Measurements from ENCODE around the gene ALOX5AP. TPM values are rescaled to one million over a fixed set of nuclear protein-coding genes. Genes with fewer than 3 reads are reported as not detected.

ALOX5AP gene
- total and polyA plus RNA-seq, 10 of the 15 experiments (the other 5 are each of a cell fraction or from before 2014, with no cell fraction given), result 45.9 to 426 (median 109) TPM

- RAD21 ChIA-PET (ENCODE audit: unreplicated experiment), result interaction anchor here (2.7 kb wide), 1 partner anchor 91 kb away, joined by 5 read pairs; no protein-coding TSS in a partner anchor
- in situ Hi-C loops (cut with MboI), result no loop called here
- SMC1A ChIA-PET (ENCODE audit: uncharacterized antibody, unreplicated experiment), result interaction anchor here (1.1 to 1.3 kb wide), 2 partner anchors 9 to 20 kb away, joined by 3 read pairs; no protein-coding TSS in a partner anchor
- no TSS peak for BruUV-seq (replicated peaks)
- H3K4me3 ChIP-seq, result no peak overlapping the region
- H2AFZ ChIP-seq (ENCODE audit: control insufficient read depth, low read depth, low read length), result no peak overlapping the region
- intact Hi-C loops (cut with micrococcal nuclease; ENCODE audit: unreplicated experiment), result no loop called here
- CTCF ChIA-PET, result no interaction called here
- no peak overlapping the region for H3K27ac ChIP-seq (ENCODE audit: control insufficient read depth, insufficient read depth)
- no peaks in the 10 kb centered on the region for H4K20me1 ChIP-seq (ENCODE audit: control insufficient read depth, insufficient read depth)
- peaks cover 0 to 2% of the 10 kb centered on the region in 2 experiments; a peak in 1 of 4 replicates for H3K27me3 ChIP-seq (replicated peaks in 1 of 2; ENCODE audit: control insufficient read depth in 2 of 2, insufficient read depth in 2 of 2, low read length in 1 of 2)
- no peaks in the 10 kb centered on the region for H3K79me2 ChIP-seq (ENCODE audit: control insufficient read depth, insufficient read depth, low read length)
- H3K4me1 ChIP-seq (ENCODE audit: control insufficient read depth, insufficient read depth, low read length), result peaks cover 9% of the 10 kb centered on the region
- no peaks in the 10 kb centered on the region for H3K36me3 ChIP-seq (ENCODE audit: control insufficient read depth in 2 of 2, insufficient read depth in 2 of 2, low read length in 1 of 2)
- 21% methylated on average over 4 of the region's 4 CpGs for WGBS (ENCODE audit: insufficient coverage, insufficient replicate concordance, low lambda C conversion rate, missing lambda C conversion rate)
- H3K9me3 ChIP-seq (replicated peaks; ENCODE audit: control insufficient read depth, insufficient read depth, low read length), result no peaks in the 10 kb centered on the region
- no peak for ATAC-seq
- DNase-seq (ENCODE audit: low read depth, low spot score), result no peak
- H3K4me2 ChIP-seq (ENCODE audit: control insufficient read depth, insufficient read depth), result no peak overlapping the region
- POLR2A ChIA-PET, result no interaction called here
- no peak for FAIRE-seq
- H3K9ac ChIP-seq (ENCODE audit: control insufficient read depth, insufficient read depth, low read length), result no peak overlapping the region
- TF ChIP-seq ZBTB40 (IDR thresholded peaks at IDR 0.05; ENCODE audit: borderline replicate concordance), result no peak
- TF ChIP-seq CHD1 (IDR thresholded peaks at IDR 0.05; ENCODE audit: low read depth, low read length), result no peak
- TF ChIP-seq PBX3 (IDR thresholded peaks at IDR 0.05; ENCODE audit: insufficient replicate concordance, low read depth, low read length), result no peak
- no peak for TF ChIP-seq NFIC (IDR thresholded peaks at IDR 0.05; ENCODE audit: low read depth, low read length)
- TF ChIP-seq STAT3 (IDR thresholded peaks at IDR 0.05; ENCODE audit: low read depth, low read length), result no peak
- TF ChIP-seq PRDM15 (CRISPR knock-in tag; IDR thresholded peaks at IDR 0.05), result no peak
- TF ChIP-seq MAX (IDR thresholded peaks at IDR 0.05; ENCODE audit: low read depth, low read length), result no peak
- TF ChIP-seq POLR2A (IDR thresholded peaks at IDR 0.05; ENCODE audit: low read depth, low read length), result no peak
- no peak for TF ChIP-seq E2F4 (IDR thresholded peaks at IDR 0.05; ENCODE audit: low read depth, low read length)
- TF ChIP-seq JUNB (IDR thresholded peaks at IDR 0.05), result no peak
- TF ChIP-seq SKIL (IDR thresholded peaks at IDR 0.05; ENCODE audit: low read depth, poor library complexity, severe bottlenecking), result no peak
Observed at GRCh38 chr13:30705680-30706079, 29.7 kb upstream of the ALOX5AP start.

Measured in GM12878 (cell line).